Brain microvascular endothelial cell (primary cell): ENCODE measurements around the gene AASDHPPT.

ENCODE experiments used
- DNase-seq: peaks from one replicate; pipeline ENCODE4 v3.0.0-alpha.2; 2020
- H3K27ac ChIP-seq: fragments of 250-450 bp; sonication (Bioruptor Pico); 2 replicates; pipeline ENCODE4 v1.5.1; 2020; ENCODE audit warnings: mild to moderate bottlenecking, moderate library complexity
- H3K27me3 ChIP-seq: fragments of 250-450 bp; sonication (Bioruptor Pico); replicated peaks from 2 replicates; pipeline ENCODE4 v1.5.1; 2020; ENCODE audit warnings: mild to moderate bottlenecking
- H3K36me3 ChIP-seq: fragments of 250-450 bp; sonication (Bioruptor Pico); replicated peaks from 2 replicates; pipeline ENCODE4 v1.5.1; 2020; ENCODE audit warnings: mild to moderate bottlenecking
- H3K4me3 ChIP-seq: 2 replicates; pipeline ENCODE4 v1.5.1; 2011; ENCODE audit warnings: low read depth, mild to moderate bottlenecking, control low read depth, low read length, moderate library complexity
- in situ Hi-C: cut with HindIII; loops from 2 replicates; pipeline ENCODE4 v1.10.0; 2017; ENCODE audit warnings: low sequenced_read_pairs, low pct_ligation_motif_present
- TF ChIP-seq, protein P1 (sequence below): IDR thresholded peaks from 2 replicates; pipeline ENCODE4 v1.5.1; 2011; ENCODE audit warnings: low read depth, mild to moderate bottlenecking, moderate library complexity, low read length, control low read depth, inconsistent platforms; ENCODE audit errors: missing control alignments

AASDHPPT gene

DNA sequence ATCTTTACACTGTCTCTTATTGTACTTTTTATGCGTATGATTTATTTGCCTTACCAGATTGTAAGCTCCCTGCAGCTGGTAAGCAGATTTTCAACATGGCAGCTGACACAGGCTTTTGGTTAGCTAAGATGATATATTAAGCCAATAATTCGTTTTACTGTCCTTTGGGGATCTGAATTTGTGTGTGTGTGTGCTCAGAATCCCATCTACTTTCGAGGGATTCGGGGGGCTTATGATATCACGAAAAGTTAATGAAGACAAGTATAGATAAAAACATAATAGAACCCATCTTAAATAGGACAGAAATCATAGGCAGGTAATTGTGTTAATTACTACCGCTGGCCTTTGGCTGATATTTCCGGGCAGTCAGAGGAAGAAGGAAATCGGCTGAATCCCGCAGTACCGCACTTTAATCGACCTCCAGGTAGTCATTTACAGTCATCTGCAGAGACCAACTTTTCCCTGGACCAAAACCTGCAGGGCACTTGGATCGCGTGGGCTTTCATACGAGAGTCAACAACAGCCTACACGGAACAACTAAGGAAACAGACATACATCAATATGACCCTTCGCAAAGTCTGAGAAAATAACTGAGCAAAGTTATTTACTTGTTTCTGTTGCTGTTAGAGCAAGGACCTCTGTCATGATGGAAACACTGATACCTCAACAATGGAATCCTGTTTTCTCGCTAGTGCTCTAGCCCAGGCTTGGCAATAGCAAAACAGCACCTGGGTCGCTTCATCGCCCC is 1.1 kb upstream of the AASDHPPT start:
- peaks cover 7% of the 10 kb centered on the region for H3K36me3 ChIP-seq
- DNase-seq: no peak
- TF ChIP-seq, protein P1, sequence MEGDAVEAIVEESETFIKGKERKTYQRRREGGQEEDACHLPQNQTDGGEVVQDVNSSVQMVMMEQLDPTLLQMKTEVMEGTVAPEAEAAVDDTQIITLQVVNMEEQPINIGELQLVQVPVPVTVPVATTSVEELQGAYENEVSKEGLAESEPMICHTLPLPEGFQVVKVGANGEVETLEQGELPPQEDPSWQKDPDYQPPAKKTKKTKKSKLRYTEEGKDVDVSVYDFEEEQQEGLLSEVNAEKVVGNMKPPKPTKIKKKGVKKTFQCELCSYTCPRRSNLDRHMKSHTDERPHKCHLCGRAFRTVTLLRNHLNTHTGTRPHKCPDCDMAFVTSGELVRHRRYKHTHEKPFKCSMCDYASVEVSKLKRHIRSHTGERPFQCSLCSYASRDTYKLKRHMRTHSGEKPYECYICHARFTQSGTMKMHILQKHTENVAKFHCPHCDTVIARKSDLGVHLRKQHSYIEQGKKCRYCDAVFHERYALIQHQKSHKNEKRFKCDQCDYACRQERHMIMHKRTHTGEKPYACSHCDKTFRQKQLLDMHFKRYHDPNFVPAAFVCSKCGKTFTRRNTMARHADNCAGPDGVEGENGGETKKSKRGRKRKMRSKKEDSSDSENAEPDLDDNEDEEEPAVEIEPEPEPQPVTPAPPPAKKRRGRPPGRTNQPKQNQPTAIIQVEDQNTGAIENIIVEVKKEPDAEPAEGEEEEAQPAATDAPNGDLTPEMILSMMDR: no peak
- H3K27ac ChIP-seq: peak overlapping the region; percentile 32
- H3K4me3 ChIP-seq: peak overlapping the region; percentile 98
- no peaks in the 10 kb centered on the region for H3K27me3 ChIP-seq
- in situ Hi-C loops: no loop called here

DNA sequence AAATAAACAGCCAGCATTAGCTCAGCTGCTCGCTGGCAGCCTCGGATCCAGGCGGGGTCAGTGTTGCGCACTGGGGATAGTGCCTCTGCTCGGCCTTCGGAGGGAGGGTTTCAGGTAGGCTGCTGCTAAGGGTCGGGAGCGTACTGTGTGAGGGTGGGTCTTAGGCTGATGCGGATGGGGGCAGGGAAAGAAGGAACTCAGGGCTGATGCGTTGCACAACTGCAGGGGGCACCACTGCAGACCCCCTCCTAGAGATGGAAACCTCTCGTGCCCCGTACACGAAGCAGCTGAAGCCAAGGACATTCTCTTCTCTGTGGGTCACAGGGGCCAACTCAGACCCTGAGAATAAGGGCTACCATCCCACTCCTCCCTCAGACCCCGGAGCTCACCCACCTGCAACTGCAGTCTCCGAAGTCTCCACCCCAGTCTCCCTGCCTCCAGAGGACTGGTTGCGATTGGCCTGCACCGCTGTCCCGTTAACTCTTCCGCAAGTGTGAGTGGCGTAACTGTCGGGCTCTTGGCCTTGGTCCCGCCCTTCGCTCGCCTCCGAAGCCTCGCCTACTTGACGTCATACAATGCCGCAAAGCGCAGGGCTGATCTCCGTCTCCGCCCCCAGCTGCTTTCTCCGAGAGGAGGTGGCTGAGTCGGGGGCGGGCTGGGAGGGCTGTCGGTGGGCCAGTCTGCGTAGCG is 398 bp upstream of the AASDHPPT start, which contains the start of gene KBTBD3:
Gene KBTBD3 (minus strand): TSS at position 429 of the 690 bp plus-strand sequence. CDS start 18,250 bp downstream, outside the sequence.
- TF ChIP-seq, protein P1: peak; percentile 59
- in situ Hi-C loops: no loop called here
- peak; percentile 99 for DNase-seq
- Histone ChIP-seq H3K36me3 (peaks cover 8% of the 10 kb centered on the region), H3K4me3 (peak within 1 kb of the TSS; percentile 98), H3K27ac (peak within 1 kb of the TSS; percentile 91), H3K27me3 (no peaks in the 10 kb centered on the region)

- Histone ChIP-seq H3K4me3 (no peak overlapping the region), H3K27me3 (no peaks in the 10 kb centered on the region), H3K27ac (no peak overlapping the region), H3K36me3 (peaks cover 13% of the 10 kb centered on the region)
- TF ChIP-seq, protein P1: no peak
- in situ Hi-C loops: no loop called here
- DNase-seq: no peak
Measured at GRCh38 chr11:106082096-106082495, 4.6 kb downstream of the AASDHPPT start.

- no peak for DNase-seq
- Histone ChIP-seq H3K27ac (peak overlapping the region; percentile 2), H3K4me3 (no peak overlapping the region), H3K27me3 (no peaks in the 10 kb centered on the region), H3K36me3 (peaks cover 6% of the 10 kb centered on the region)
- in situ Hi-C loops: no loop called here
- TF ChIP-seq, protein P1: no peak
Measured at GRCh38 chr11:106086135-106086534, 8.7 kb downstream of the AASDHPPT start.

GRCh38 chr11:106086850-106087249 is 9.4 kb downstream of the AASDHPPT start:
- TF ChIP-seq, protein P1: no peak
- Histone ChIP-seq H3K27ac (peak overlapping the region; percentile 2), H3K36me3 (peaks cover 6% of the 10 kb centered on the region), H3K27me3 (no peaks in the 10 kb centered on the region), H3K4me3 (no peak overlapping the region)
- no peak for DNase-seq
- in situ Hi-C loops: no loop called here
